Left renal pelvis (tissue), 4 donors: Measurements from ENCODE around the gene ANKRD63. TPM values are rescaled to one million over a fixed set of nuclear protein-coding genes. Genes with fewer than 3 reads are reported as not detected.

Source experiments
- DNase-seq, 4 donors: peaks; one replicate each; pipeline ENCODE4 v3.0.0-alpha.2; 2013; ENCODE audit warnings: low read depth in 4 of 4, low spot score in 3 of 4
- polyA plus RNA-seq, 4 donors: library from polyadenylated mRNA; unstranded; fragments of 120-200 nt; gene quantifications; one replicate each; pipeline ENCODE4 v1.2.1, GENCODE V29; 2013; ENCODE audit not compliant: insufficient read length in 4 of 4

Gene ANKRD63
- polyA plus RNA-seq, 4 donors, result 0.17 TPM; not detected in 3

DNA sequence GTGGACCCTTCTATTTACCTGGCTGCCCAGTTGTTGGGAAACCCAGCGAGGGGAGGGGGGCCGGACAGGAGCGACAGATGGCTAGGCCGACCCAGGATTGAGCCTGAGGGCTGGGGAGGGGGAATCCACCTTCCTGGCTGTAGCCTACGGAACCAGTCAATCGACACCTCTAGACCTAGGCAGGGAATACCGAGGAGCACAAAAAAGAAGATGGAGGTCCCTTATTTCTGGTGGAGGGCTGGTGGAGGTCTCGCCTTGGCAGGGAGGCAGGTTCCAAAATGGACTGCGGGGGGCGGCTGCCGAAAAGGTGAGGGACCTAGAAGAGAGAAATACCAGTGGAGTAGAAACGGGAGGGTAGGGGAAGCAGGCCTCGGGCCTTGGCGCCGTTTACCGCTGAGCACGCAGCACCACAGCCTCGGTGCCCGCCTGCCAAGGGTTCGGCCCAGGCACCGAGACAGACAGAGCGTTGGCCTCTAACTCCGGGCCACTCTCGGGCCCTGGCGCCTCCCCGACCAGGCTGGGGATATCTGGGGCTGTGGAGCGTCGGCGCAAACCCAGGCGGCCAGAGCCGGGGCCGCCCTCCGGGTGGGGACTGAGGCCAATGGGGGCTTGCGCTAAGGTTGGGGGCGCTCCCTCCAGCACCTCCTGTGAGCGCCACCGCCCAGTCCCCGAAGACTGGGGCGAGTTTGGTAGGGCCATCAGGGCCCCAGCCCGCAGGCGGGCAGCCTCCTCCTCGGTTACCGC lies 1.6 kb downstream of the ANKRD63 start:
- DNase-seq, result no peak

DNA sequence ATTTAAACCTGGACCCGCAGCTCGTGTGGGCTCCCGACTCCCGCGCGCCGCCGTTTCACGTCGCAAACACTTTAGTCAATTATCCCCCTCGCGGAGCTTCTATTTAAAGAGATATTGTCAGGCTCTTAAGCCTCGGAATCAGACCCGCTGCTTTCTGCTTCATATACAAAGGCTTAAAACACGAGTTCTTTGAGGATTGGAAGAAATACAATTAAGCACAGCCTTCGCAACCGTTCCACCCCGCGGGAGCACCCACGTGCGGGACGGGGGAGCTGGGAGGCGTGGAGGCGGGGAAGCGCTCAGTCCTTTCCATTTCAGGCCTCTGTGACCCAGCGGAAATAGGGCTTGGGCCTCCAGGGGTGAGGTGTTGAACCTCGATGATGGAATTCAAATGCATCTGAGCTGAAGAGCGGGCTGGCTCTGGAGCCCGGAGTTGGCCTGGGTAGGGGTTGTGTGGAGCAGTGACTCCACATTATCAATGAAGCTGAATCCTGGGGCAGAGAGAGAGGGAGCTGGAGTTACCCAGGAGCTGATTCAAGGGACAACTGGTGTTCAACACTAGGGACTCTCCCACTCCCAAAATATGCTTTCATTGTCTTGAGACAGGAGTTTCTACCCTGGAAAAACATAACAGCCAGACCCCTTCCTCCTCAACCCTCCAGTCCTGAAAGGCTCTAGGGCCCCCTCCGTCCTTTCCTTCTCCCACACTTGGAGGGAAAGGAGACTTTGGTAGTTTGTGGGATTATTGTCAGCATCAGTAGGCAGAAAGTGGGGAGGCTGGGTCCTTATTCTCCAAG lies 2.4 kb downstream of the ANKRD63 start:
- no peak for DNase-seq

DNA sequence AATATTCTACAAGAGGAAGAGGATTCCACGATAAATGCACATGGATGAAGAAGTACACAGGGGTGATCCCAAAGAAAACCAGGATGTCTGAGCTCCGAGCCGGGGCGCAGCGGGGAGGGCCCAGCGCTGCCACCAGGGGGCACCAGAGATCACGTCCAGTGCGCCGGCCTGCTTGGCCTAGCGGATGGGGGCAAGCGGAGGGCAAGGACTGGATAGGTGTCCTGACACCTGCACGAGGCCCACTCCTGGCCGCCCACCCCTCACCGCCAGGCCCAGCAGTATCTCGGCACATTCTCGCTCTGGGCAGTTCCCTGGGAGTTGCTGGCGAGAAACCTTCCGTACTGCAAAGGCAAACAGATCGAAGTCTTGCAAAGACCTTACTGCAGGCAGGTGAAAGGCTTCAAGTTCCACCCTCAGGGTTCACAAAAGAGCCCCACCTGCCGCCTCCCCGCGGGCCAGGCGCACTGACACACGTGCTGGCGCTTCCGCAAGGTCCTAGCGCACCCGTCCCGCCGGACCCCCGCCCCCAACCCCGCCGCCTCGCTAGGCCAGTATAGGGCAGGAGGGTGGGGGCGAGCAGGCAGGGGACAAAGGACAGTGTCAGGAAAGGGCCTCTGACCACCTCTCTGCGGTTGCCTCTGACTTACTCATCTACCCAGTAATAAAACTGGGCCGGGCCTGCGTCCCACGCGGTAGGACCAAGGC lies 3.3 kb downstream of the ANKRD63 start:
- DNase-seq, result no peak

DNA sequence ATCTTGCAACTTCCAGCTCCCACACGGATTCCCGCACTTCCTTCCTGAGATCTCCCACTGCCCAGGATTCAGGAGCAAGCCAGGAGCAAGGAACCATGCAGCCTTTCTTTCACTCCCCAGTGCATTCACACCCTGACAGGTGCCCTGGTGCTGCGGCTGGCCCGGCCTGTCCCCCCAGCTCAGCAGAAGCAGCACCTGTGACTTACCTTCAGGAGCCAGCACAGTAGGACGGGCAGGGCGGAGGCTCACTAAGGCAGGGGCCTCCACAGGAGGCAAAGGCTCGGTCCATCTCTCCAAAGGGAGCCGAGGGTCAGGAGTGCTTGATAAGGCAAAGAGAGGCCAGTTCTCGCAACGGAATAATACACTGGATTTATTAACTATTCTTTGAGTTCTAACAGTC lies 4.8 kb downstream of the ANKRD63 start:
- DNase-seq, result no peak

DNA sequence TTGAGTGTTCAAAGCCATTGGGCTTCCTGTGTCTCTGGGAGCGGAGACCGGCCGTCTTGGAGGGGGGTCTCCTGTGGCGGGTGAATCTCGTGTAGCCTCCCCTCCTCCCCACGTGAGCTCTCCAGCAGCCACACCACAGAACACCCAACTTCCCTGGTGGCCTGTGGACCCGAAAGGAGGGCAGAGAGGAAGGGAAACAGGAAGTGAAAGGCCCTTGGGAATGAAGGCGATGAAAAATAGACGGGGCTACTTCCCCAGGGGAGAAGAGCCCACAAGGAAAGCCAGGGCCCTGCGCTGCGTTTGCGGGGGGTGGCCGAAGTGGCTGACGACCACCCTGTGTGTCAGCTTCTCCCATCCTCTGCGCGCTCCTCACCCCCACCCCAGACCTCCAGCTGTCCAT lies 5.4 kb downstream of the ANKRD63 start:
- no peak for DNase-seq

DNA sequence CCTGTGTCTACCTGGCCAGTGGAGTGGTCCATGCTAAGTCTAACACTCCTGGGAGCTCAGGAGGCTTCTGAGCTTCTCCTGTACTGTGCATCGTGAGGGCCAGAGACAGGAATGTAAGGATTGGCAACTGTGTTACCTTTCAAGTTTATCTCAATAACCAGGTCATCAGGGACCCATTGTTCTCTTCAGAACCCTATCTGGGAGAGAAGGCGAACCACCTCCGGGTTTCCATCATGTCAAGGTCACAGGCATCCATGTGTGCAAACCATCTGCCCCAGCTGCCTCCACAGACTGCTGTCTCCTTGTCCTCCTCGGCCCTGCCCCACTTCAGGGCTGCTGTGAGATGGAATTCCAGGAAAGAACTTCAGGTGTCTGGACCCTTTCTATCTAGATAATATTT lies 5.9 kb downstream of the ANKRD63 start:
- no peak for DNase-seq

DNA sequence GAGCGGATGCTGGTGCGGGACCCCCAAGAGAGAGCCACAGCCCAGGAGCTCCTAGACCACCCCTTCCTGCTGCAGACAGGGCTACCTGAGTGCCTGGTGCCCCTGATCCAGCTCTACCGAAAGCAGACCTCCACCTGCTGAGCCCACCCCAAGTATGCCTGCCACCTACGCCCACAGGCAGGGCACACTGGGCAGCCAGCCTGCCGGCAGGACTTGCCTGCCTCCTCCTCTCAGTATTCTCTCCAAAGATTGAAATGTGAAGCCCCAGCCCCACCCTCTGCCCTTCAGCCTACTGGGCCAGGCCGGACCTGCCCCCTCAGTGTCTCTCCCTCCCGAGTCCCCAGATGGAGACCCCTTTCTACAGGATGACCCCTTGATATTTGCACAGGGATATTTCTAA lies 6.9 kb downstream of the ANKRD63 start:
- DNase-seq, result no peak

DNA sequence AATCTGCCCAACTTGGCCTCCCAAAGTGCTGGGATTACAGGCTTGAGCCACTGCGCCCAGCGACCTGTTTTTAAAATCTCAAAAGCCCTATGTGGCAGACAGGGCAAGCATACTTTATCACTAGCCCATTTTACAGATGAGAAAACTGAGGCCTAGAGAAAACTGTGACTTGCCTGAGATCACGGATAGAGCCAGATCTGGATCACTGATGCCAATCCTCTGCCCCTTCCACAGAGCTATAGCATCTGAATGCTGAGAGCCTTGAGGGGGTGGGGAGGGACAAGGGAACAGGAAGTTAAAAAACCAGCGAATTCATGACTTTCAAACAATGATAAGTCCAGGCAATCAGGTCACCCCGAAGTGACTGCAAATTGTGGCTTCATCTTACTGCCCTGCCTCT lies 7.3 kb downstream of the ANKRD63 start:
- DNase-seq, result no peak

DNA sequence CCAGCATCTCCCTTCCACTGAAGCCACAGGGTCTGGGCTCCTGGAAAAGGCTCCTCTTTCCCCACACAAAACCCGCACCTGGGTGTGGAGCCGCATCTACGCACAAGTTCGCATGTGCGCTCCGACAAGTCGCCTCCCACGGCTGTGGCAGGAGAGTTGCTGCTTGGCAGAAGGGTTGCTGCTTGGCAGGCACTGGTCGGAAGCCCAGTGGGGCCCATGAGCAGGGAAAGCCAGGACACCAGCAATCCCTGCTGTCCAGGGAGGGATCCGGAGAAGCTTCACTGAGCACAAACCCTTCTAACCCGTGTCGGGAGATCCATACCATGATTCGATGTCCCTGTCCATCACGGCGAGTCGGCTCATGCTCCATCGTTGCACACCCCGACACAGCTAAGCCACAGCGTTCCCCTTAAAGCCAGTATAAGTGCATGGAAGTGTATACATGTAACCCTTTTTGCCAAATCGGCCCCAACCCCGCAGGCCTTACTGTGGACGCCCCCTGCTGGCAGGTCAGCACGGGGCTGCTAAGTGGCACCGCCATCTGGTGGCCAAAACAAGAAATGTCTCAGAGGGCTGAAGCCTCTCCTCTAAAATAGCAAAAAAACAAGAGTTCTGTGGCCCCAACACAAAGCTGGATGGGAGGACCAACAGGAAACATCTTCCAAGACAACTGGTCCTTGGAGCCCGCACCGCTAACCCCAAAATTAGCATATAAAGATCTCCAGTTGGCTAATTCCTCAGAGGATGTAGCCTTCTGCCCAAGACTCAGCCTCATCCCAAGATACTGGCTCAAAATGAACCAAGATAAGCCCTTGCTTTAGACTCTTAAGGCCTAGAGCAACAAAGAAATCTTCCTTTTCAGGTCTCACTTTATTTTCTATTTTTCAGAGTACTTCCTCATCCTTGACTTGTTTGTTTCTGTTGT lies 8.3 kb downstream of the ANKRD63 start:
- no peak for DNase-seq

DNA sequence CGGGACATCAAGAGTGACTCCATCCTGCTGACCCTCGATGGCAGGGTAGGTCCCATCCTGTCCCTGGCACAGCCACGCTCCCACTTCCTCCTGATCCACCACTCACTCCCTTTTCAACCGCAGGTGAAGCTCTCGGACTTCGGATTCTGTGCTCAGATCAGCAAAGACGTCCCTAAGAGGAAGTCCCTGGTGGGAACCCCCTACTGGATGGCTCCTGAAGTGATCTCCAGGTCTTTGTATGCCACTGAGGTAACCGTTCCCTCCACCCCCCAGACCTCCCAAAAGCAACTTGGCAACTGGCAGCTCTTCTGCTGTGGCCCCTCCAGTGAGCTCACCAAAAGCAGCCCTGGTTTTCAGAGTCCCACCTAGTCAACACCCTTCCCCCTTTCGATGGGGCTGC lies 9.4 kb downstream of the ANKRD63 start:
- DNase-seq, result no peak

DNA sequence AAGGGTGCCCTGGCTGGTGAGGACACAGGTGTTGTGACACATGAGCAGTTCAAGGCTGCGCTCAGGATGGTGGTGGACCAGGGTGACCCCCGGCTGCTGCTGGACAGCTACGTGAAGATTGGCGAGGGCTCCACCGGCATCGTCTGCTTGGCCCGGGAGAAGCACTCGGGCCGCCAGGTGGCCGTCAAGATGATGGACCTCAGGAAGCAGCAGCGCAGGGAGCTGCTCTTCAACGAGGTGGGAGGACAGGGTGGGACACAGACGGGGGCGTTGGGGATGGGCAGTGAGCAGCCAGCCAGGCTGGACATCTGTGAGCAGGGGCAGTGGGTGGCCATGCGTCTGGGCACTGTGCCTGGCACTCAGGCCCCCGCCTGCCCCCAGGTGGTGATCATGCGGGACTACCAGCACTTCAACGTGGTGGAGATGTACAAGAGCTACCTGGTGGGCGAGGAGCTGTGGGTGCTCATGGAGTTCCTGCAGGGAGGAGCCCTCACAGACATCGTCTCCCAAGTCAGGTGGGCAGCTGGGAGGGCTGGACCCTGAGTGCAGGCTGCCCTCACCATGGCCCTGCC lies 10.3 kb downstream of the ANKRD63 start:
- DNase-seq, result no peak

DNA sequence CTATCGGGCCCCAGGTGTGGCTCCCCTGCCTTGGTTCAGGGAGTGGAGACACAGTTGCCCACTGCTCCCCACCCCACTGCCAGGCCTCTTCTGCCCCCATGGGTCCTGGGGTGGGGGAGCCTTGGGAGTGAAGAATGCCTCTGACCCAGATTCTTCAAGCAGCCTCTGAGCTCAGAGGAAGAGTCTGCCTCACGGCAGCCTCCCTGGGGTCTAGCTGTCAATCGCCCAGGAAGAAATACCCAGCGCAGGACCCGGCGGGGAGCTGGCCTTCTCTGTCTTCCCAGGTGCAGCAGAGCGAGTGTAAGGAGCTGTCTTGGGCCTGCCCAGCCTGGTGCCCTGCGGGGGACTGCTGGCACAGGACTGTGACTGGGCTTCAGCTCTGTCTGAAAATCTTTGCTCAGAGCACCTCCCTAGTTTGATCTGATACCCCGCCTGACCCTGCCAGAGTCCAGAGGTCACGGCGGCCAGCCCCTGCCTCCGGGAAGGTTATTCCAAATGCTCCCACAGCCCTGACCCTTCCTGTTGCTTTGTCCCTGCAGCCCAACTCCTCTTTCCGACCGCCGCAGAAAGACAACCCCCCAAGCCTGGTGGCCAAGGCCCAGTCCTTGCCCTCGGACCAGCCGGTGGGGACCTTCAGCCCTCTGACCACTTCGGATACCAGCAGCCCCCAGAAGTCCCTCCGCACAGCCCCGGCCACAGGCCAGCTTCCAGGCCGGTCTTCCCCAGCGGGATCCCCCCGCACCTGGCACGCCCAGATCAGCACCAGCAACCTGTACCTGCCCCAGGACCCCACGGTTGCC lies 11.0 kb downstream of the ANKRD63 start:
- no peak for DNase-seq

DNA sequence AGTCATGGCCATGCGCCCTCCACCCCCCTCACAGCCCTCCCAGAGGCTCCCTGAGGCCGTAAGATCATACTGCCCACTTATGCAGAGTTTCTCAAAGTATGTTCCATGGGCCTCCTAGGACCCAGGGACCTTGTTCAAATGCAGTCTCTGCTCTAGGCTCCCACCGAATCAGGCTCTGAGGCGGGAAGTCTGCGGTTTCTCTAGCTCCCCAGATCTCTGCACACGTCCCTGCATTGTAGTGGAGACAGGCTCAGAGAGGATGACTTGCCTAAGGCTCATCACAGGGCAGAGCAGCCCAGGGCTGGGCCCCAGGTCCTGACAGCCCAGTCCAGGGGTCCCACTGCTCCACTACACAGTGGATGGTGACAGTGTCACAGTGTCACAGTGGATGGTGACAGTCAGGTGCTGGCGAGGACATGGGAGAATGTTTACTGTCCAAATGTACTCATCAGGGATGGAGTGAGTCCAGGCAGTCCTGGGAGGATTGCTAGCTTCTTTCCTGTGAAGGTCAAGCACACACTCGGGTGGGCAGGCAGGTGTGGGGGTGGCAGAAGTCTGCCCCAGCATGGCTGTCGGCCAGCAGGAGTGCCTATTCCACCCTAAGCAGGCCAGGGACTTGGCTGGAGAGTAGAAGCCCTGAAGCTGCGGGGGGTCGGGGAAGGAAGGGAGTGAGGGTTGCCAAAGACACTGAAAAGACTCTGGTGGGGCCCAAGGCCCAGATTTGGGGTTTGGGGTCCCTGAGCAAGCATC lies 12.4 kb downstream of the ANKRD63 start:
- DNase-seq, result no peak

DNA sequence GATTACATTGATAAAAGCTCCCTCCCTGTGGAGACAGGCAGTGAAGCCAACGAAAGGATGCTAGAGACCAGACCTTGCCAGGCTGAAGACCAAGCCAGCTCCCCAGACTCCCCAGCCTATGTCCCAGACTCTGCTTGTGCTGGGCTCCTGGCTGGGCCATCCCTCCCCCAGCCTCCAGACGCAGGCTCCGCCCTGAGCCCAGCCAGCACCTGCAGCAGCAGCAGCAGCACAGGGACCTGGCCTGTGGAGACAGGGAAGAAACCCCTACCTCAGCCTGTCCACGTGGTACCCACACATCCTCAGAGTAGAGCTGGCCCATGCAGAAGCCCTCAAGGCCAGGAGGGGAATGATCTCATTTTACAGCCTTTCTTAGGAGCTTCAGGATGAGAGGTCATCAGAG lies 13.3 kb downstream of the ANKRD63 start:
- no peak for DNase-seq

DNA sequence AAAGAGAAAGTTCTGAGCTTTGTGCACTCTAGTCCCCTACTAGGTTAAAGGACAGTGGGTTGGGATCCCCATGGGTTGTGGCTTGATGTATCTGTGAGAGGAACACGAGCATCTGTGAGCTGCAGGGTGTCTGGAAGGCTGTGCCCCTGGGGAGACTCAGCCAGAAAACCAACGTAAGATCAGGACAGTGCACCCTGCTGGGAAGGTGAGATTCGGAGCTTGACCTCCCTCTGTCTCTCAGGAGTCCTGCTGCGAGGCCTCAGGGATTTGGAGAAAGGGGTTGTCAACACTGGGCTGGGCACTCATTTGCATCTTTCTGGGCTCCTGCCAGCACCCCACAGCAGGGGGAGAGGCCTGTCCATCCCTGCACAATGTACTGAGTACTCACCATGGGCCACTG lies 15.2 kb downstream of the ANKRD63 start:
- DNase-seq, result no peak

DNA sequence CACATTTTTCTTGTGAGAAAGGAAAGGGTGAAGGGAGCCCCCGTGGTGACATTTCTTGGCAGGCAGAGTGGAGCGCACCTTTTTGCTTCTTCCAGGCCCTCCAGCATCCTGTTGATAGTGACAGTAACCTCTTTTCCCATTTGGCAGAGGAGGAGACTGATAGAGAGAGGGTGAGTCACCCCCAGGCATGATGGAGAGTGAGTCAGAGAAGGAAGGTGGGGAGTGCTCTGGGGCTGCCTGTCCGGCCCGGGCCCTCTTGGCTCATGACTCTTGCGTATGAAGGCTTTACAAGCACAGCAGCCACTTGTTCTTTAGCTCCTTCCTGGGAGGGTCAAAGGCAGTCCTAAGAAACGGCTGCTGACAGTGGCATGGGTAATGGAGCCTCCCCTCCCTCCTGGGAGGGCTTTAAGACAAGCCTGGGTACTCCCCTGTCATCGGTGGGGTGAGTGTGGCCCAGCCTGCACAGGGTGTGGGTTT lies 16.0 kb downstream of the ANKRD63 start:
- DNase-seq, result no peak

DNA sequence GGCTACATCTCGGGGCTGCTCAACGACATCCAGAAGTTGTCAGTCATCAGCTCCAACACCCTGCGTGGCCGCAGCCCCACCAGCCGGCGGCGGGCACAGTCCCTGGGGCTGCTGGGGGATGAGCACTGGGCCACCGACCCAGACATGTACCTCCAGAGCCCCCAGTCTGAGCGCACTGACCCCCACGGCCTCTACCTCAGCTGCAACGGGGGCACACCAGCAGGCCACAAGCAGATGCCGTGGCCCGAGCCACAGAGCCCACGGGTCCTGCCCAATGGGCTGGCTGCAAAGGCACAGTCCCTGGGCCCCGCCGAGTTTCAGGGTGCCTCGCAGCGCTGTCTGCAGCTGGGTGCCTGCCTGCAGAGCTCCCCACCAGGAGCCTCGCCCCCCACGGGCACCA lies 17.0 kb downstream of the ANKRD63 start:
- DNase-seq, result no peak

DNA sequence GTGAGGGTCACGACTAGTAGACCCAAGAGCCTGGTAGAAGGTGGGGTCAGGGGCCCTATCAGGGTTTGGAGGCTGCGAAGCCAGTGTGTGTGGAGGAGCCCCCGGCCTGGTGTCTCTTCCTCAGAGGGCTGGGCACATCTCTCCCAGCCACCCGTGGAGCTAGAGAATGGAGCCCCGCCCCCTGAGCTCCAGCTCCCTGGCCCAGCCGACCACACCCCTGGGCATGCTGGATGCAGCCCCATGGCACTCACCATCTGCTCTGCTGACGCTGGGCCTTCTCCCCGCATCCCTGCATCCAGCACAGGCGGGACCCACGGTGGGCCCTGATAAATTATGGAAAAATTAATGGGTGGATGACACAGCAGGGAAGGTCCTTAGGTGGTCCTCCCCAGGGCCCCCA lies 17.5 kb downstream of the ANKRD63 start:
- no peak for DNase-seq
